ENCODE measurements around the gene TNFRSF21. TPM values are rescaled to one million over a fixed set of nuclear protein-coding genes. Genes with fewer than 3 reads are reported as not detected.
A peak's percentile ranks its signal among the peaks of the same experiment; 100 is the strongest.

The TNFRSF21 gene
- total RNA-seq, 4 donors from 2014 or later, result 45.4 to 136 (median 73.4) TPM

DNA sequence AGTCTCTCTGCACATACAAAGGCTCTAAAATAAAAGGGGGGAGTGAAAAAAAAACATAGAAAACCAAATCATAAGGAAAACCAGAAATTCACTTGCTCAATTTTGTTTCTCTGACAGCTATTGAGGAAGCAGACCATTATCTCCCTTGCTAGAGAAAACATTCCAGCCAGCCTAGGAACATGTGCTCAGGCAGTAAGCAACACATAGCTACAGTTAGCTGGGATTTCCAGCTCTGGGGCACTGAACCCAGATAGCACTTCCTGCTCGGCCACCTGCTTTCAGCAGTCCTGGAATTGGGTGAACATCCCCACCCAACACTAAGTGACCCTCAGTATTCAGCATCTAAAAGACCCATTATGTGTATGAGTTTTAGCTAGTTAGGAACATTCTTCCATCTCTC lies 61.3 kb downstream of the TNFRSF21 start:
- no peak for TF ChIP-seq POLR2A (IDR thresholded peaks at IDR 0.05)
- TF ChIP-seq CTCF (IDR thresholded peaks at IDR 0.05), result no peak
- no peak for TF ChIP-seq EP300 (IDR thresholded peaks at IDR 0.05; ENCODE audit: low read depth)
- TF ChIP-seq POLR2AphosphoS5 (IDR thresholded peaks at IDR 0.05), result no peak
- intact Hi-C loops (cut with DNase I; ENCODE audit: low total_unique reads) (loop anchor here (10.0 kb wide), 1 partner anchor 56 kb away; the partner anchor contains the start of gene TNFRSF21), in situ Hi-C loops (cut with MboI; ENCODE audit: low pct_ligation_motif_present in 1 of 4, low pct_unique_long_range_greater_than_20kb in 1 of 4, low sequenced_read_pairs in 3 of 4) (no loop called here)
- H3K27ac ChIP-seq, result peak overlapping the region in 3 of 4 donors; percentile 56 to 63 (median 61)
- H3K4me3 ChIP-seq, result no peak overlapping the region
- no peak for DNase-seq
- H3K9me3 ChIP-seq, result no peaks in the 10 kb centered on the region
- 80 to 83% methylated on average over 1 of the region's 1 CpG for WGBS, 2 donors (ENCODE audit: low coverage in 1 of 2)
- H3K36me3 ChIP-seq, result no peaks in the 10 kb centered on the region
- no peaks in the 10 kb centered on the region for H3K27me3 ChIP-seq
- H3K4me1 ChIP-seq, result peaks cover 0 to 28% (median 16%) of the 10 kb centered on the region in 4 donors

DNA sequence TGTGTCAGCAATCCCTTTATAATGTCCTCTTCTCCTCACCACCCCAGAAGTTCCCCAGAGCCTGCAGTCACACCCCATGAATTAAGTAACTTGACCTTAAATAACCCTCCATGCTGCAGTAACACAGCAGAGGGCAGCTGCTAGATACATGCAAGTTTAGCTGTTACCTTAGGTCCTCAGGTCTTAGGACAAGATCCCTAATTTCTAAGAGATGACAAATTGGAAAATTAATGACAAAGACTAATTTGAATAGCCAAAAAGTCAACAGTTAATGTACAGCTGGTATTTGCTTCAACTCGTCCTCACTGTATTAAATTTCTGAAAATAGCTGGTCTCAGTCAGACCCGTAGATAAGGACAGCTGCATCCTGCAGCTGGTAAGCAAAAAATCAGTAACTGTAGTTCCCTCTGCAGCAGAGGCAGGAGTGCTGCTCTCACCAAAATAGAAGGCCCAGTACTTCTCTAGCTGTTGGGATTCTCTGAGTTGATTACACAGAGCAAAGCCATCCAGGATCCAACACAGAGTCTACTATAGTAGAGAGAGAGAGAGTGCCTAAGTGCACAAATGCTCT lies 62.4 kb downstream of the TNFRSF21 start:
- Histone ChIP-seq H3K9me3 (no peaks in the 10 kb centered on the region), H3K4me1 (peaks cover 4 to 36% (median 21%) of the 10 kb centered on the region in 4 donors), H3K27ac (peak overlapping the region; percentile 38 to 63 (median 58)), H3K36me3 (no peaks in the 10 kb centered on the region), H3K4me3 (no peak overlapping the region), H3K27me3 (no peaks in the 10 kb centered on the region)
- TF ChIP-seq POLR2AphosphoS5 (IDR thresholded peaks at IDR 0.05) (peak in 1 of 3 donors; percentile 19), CTCF (IDR thresholded peaks at IDR 0.05) (no peak), EP300 (IDR thresholded peaks at IDR 0.05; ENCODE audit: low read depth) (peak; percentile 30), POLR2A (IDR thresholded peaks at IDR 0.05) (no peak)
- in situ Hi-C loops (cut with MboI; ENCODE audit: low pct_ligation_motif_present in 1 of 4, low pct_unique_long_range_greater_than_20kb in 1 of 4, low sequenced_read_pairs in 3 of 4), result no loop called here
- DNase-seq, result no peak
- 20 to 42% methylated on average over 1 to 2 of the region's 2 CpGs for WGBS, 2 donors (ENCODE audit: low coverage in 1 of 2)
- intact Hi-C loops (cut with DNase I; ENCODE audit: low total_unique reads), result loop anchor here (10.0 kb wide), 1 partner anchor 57 kb away; the partner anchor contains the start of gene TNFRSF21

GRCh38 chr6:47246551-47246950 lies 63.2 kb downstream of the TNFRSF21 start:
- intact Hi-C loops (cut with DNase I; ENCODE audit: low total_unique reads) (loop anchor here (10.0 kb wide), 1 partner anchor 58 kb away; the partner anchor contains the start of gene TNFRSF21), in situ Hi-C loops (cut with MboI; ENCODE audit: low pct_ligation_motif_present in 1 of 4, low pct_unique_long_range_greater_than_20kb in 1 of 4, low sequenced_read_pairs in 3 of 4) (no loop called here)
- H3K27ac ChIP-seq, result peak overlapping the region; percentile 38 to 63 (median 58)
- TF ChIP-seq EP300 (IDR thresholded peaks at IDR 0.05; ENCODE audit: low read depth) (no peak), POLR2AphosphoS5 (IDR thresholded peaks at IDR 0.05) (no peak), POLR2A (IDR thresholded peaks at IDR 0.05) (no peak), CTCF (IDR thresholded peaks at IDR 0.05) (no peak)
- no peak for DNase-seq
- H3K27me3 ChIP-seq, result no peaks in the 10 kb centered on the region
- no peaks in the 10 kb centered on the region for H3K9me3 ChIP-seq
- H3K36me3 ChIP-seq, result no peaks in the 10 kb centered on the region
- WGBS, 2 donors (ENCODE audit: low coverage in 1 of 2), result 58 to 61% methylated on average over 2 of the region's 2 CpGs
- H3K4me3 ChIP-seq, result no peak overlapping the region
- peaks cover 10 to 43% (median 27%) of the 10 kb centered on the region in 4 donors for H3K4me1 ChIP-seq

- no peaks in the 10 kb centered on the region for H3K27me3 ChIP-seq
- no peaks in the 10 kb centered on the region for H3K9me3 ChIP-seq
- WGBS, 2 donors (ENCODE audit: low coverage in 1 of 2), result 62 to 90% methylated on average over 1 to 2 of the region's 2 CpGs
- H3K27ac ChIP-seq, result peak overlapping the region in 3 of 4 donors; percentile 32 to 63 (median 61)
- H3K4me3 ChIP-seq, result no peak overlapping the region
- no peak for DNase-seq
- no peak for TF ChIP-seq CTCF (IDR thresholded peaks at IDR 0.05)
- TF ChIP-seq EP300 (IDR thresholded peaks at IDR 0.05; ENCODE audit: low read depth), result no peak
- TF ChIP-seq POLR2A (IDR thresholded peaks at IDR 0.05), result no peak
- no peak for TF ChIP-seq POLR2AphosphoS5 (IDR thresholded peaks at IDR 0.05)
- in situ Hi-C loops (cut with MboI; ENCODE audit: low pct_ligation_motif_present in 1 of 4, low pct_unique_long_range_greater_than_20kb in 1 of 4, low sequenced_read_pairs in 3 of 4) (no loop called here), intact Hi-C loops (cut with DNase I; ENCODE audit: low total_unique reads) (loop anchor here (10.0 kb wide), 1 partner anchor 59 kb away; the partner anchor contains the start of gene TNFRSF21)
- peaks cover 10 to 47% (median 27%) of the 10 kb centered on the region in 4 donors for H3K4me1 ChIP-seq
- H3K36me3 ChIP-seq, result no peaks in the 10 kb centered on the region
Measured at GRCh38 chr6:47245745-47246371, 63.8 kb downstream of the TNFRSF21 start.
